Lung microvascular endothelial cell (primary cell): ENCODE results near the gene GAL3ST2. TPM values are rescaled to one million over a fixed set of nuclear protein-coding genes. Genes with fewer than 3 reads are reported as not detected.
"Not testable (repeated sequence)": the region's sequence is repeated elsewhere in the genome, so short reads cannot be mapped to it uniquely, and the experiment has no call there.

Experiments used
- DNase-seq, 2 donors: peaks; one replicate each; pipeline versions ENCODE4 v3.0.0 to v3.0.0-alpha.2; 2010; ENCODE audit warnings: low read depth in 2 of 2
- total RNA-seq: library from RNA; depleted of rRNA; stranded (reverse); fragments of >200 nt; gene quantifications from 2 replicates; pipeline ENCODE4 v1.2.1, GENCODE V29; 2014

GAL3ST2 gene
- total RNA-seq, 1 donor from 2014 or later: not detected

DNA sequence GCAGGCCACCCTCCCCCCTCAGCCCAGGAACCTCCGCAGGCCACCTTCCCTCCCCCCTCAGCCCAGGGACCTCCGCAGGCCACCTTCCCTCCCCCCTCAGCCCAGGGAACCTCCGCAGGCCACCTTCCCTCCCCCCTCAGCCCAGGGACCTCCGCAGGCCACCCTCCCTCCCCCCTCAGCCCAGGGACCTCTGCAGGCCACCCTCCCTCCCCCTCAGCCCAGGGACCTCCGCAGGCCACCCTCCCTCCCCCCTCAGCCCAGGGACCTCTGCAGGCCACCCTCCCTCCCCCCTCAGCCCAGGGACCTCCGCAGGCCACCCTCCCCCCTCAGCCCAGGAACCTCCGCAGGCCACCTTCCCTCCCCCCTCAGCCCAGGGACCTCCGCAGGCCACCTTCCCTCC, 29.6 kb downstream of the GAL3ST2 start:
- not testable (repeated sequence) for DNase-seq

GRCh38 chr2:241808051-241808720, 31.6 kb downstream of the GAL3ST2 start:
- no peak for DNase-seq

GRCh38 chr2:241808721-241809382, 32.2 kb downstream of the GAL3ST2 start, which contains the start of gene NEU4:
Gene NEU4 (plus strand): TSS chr2:241809193. CDS start chr2:241814485, 5,292 bp downstream.
- DNase-seq: no peak

- no peak for DNase-seq
Observed at GRCh38 chr2:241809383-241810306, 33.0 kb downstream of the GAL3ST2 start.

DNA sequence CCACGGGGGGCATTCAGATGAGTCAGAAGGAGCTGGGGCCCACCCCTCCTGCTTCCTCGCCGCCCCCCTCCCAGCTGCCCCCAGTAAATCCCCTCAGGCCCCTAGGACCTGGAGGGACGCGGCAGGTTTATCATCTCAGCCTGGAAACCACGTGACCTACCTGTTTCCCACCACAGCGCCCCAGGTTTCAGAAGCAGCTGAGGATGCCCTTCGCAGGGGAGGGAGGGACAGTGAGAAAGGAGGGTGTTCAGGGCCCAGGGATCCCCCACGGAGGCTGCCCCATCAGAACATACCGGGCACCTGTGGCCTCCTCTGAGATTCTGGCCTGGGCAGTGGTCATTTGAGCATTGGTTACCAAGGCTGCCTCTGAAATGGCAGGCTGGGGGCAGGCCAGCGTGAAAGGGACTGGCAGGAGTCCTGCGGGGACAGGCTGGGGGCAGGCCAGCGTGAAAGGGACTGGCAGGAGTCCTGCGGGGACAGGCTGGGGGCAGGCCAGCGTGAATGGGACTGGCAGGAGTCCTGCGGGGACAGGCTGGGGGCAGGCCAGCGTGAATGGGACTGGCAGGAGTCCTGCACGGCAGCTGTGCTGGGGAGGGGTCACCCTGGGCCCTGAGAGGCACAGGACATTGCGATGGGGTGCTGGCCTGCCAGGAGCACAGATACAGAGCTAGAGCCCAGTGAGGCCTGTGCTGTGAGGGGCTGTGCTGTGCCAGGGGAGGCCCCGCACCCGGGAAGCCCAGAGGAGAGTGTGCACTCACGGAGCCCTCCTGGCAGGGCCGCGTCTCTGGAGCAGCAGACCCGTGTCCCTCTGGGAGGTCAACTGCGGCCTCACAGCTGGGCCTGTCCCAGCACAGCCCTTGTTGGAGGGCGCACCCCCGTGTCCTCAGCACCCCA, 33.9 kb downstream of the GAL3ST2 start:
- DNase-seq: no peak

GRCh38 chr2:241811201-241811951, 34.8 kb downstream of the GAL3ST2 start:
- no peak for DNase-seq

DNA sequence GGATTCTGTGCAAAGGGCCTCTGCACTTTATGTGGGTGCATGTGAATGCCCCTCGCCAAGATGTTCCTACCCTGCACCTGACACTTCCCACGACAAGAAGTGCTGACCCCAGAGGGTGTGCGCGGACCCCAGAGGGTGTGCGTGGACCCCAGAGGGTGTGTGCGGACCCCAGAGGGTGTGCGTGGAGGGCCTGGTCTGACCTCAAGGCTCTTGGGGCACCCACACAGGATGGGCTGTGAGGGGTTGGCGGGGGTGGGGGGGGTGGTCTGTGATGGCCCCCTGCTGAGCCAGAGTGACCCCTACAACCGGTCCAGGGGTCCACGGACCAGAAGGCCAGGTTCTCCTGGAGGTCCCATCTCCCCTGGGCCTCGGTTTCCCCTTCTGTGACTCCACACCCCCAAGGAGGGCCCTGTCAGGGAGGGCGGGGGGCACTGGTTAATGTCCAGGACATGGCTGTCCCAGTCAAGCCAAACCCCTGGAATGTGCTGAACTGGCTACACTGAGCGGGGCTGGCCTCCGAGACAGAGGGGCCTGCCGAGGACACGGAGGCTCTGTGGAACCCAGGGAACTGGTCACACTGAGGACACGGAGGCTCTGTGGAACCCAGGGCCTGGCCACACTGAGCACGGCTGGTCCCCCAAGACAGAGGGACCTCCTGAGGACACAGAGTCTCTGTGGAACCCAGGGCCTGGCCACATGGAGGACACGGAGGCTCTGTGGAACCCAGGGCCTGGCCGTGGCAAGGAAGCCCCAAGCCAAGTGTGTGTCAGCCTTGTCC, 35.5 kb downstream of the GAL3ST2 start:
- DNase-seq: no peak

DNA sequence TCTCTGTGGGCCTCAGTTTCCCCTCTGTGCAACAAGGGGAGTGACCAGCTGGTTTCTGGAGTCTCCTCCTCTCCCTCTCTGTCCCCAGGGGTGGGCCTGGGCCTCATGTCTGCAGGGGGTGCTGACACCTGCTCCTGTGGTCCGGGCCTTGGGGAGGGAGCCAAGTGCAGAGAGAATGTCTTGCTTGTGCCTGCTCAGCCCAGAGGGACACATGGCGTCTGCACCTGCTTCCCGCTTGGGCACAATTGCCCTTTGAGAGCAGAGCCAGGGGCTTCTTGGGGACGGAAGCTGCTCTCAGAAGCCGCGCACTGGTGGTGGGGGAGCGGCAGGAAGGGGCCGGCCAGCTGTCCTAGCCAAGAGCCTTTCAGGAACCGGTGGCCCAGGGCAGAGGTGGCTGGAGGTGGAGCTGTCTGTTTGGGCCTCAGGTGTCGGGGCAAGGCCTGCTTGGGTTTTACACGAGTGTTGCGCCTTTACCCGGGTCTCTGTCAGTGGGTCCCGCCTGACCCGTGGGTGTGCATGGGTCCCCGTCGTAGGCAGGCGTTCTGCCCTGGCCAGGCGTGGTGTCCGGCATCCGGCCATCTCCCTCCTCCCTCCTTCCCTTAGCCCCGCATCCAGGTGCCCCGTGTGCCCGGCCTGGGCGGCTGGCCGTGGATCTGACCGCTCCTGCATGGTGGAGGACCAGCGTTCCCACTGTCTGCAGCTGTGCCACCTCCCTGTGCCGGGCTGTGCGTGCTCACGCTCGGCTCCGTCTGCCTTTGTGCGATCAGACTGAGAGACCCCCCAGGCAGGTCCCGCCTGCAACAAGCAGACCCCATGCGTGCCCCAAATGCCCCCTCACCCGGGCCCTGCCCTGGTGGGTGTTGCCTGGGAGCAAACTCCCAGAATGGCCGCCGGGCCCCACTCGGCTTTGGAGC, 36.4 kb downstream of the GAL3ST2 start:
- no peak for DNase-seq

DNA sequence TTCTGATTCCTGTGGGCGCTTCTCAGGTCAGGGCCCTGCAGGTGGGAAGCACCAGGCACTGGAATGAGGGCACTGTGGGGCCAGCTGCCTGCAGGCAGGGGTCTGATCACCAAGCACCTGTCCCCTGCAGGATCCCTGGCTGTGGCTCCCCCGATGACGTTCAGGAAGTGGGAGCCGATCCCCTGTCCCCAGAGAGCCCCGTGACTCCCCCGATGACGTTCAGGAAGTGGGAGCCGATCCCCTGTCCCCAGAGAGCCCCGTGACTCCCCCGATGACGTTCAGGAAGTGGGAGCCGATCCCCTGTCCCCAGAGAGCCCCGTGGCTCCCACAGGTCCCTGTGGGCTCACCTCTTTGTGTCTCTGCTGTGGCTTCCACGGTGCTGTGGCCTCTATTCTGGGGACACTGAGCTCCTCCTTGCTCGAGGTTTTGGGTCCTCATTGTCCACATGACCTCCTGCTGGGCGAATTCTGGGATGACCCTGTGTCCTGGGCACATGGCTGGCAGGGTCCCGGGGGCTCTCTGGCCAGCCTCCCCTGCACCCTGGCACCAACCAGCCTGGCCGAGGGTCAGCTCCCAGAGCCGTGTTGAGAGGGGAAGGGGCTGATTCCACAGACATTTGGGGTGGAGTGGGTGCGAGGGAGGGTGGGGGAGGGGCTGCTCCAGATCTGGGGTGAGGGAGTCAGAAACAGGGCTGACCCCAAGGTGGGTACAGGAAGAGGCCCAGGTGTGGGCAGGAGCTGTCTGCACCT, 37.2 kb downstream of the GAL3ST2 start:
- DNase-seq: no peak

DNA sequence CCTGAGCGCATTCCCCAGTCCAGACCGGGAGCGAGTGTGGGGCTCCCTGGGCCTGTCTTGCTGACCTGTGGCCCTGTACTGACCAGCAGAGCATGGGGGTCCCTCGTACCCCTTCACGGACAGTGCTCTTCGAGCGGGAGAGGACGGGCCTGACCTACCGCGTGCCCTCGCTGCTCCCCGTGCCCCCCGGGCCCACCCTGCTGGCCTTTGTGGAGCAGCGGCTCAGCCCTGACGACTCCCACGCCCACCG, 37.7 kb downstream of the GAL3ST2 start:
- DNase-seq: no peak

DNA sequence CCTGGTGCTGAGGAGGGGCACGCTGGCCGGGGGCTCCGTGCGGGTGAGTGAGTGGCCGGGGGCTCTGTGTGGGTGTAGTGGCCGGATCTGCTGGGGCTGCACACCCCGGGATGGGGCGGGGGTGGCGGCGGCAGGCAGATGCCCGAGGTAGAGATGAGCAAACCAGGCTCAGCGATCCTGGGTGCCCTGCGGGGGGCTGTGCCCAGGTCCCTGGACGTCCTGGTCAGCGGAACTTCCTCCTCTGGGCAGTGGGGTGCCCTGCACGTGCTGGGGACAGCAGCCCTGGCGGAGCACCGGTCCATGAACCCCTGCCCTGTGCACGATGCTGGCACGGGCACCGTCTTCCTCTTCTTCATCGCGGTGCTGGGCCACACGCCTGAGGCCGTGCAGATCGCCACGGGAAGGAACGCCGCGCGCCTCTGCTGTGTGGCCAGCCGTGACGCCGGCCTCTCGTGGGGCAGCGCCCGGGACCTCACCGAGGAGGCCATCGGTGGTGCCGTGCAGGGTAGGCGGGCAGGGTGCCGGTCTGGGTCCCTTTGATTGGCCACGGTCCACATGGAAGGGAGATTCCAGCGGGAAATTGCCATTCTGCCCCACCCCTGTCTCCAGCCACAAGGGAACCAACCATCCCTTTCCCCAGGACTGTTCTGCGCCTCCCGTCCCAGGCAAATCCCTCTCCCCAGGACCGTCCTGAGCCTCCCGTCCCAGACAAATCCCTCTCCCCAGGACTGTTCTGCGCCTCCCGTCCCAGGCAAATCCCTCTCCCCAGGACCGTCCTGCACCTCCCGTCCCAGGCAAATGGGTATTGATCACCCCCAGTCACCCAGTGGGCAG, 38.2 kb downstream of the GAL3ST2 start:
- no peak for DNase-seq

- no peak for DNase-seq
Observed at GRCh38 chr2:241815477-241816430, 39.1 kb downstream of the GAL3ST2 start.

- DNase-seq: no peak
Observed at GRCh38 chr2:241816431-241817121, 40.0 kb downstream of the GAL3ST2 start.

DNA sequence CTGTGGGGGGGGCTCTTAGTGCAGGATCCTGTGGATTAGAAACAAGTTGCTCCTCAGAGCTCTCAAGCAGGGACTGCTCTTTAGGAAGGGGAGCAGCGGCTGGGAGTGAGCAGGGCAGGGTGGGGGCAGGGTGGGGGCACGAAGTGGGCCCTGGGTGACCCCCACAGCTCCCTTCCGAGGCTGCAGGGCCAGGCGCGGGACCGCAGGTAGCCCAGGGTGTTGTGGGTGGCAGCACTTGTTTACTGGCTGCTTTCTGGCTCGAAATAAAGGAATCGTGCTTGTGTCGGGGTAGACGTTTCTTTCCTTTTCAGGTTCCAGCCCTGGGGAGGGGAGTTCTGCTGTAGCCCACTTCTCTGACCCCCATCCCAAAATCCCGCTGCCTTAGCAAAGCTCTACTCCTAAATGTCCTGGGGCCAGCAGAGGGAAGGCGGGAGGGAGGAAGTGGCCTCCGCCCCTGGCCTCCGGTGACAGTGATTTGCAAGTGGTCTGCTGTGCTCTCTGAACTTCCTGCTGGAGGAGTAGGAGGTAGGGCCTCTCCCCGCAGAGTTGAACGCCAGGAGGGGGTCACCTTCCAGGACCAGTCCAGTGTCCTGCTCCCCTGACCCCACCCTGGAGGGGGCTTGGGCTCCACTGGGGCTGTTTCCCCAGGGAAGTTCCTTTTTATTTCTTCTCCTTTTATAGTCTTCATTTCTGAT, 40.7 kb downstream of the GAL3ST2 start:
- peak in 1 of 2 donors; percentile 43 for DNase-seq

GRCh38 chr2:241817821-241818215, 41.2 kb downstream of the GAL3ST2 start:
- DNase-seq: not testable (repeated sequence)
